NB4 (cell line): ENCODE results near the gene UBE2C.
"Not testable (repeated sequence)": the region's sequence is repeated elsewhere in the genome, so short reads cannot be mapped to it uniquely, and the experiment has no call there.

Experiments used
- CTCF ChIP-seq: IDR thresholded peaks from one replicate; pipeline ENCODE4 v1.5.1; 2012; ENCODE audit warnings: low read depth, low read length
- MYC ChIP-seq: IDR thresholded peaks from 2 replicates; pipeline ENCODE4 v1.6.1; 2011; ENCODE audit warnings: low read depth, low read length
- POLR2A ChIP-seq: IDR thresholded peaks from 2 replicates; pipeline ENCODE4 v1.6.1; 2011; ENCODE audit warnings: mild to moderate bottlenecking; ENCODE audit not compliant: insufficient read length; ENCODE audit errors: extremely low read depth
- TF ChIP-seq, protein P1 (sequence below): IDR thresholded peaks from 2 replicates; pipeline ENCODE4 v1.6.1; 2011; ENCODE audit warnings: low read depth, low read length

DNA sequence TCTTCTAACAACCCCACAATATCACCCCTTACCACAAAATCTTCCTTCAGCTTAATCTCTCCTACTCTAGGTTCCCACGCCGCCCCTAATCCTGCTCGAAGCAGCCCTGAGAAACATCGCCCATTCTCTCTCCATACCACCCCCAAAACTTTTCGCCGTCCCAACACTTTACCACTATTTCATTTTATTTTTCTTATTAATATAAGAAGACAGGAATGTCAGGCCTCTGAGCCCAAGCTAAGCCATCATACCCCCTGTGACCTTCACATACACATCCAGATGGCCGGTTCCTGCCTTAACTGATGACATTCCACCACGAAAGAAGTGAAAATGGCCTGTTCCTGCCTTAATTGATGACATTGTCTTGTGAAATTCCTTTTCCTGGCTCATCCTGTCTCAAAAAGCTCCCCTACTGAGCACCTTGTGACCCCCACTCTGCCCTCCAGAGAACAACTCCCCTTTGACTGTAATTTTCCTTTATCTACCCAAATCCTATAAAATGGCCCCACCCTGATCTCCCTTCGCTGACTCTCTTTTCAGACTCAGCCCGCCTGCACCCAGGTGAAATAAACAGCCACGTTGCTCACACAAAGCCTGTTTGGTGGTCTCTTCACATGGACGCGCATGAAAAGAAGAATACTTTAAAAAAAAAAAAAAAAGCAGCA, 47.7 kb upstream of the UBE2C start:
- TF ChIP-seq POLR2A, CTCF, MYC: not testable (repeated sequence)
- TF ChIP-seq, protein P1, sequence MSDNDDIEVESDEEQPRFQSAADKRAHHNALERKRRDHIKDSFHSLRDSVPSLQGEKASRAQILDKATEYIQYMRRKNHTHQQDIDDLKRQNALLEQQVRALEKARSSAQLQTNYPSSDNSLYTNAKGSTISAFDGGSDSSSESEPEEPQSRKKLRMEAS: not testable (repeated sequence)
